Stomach (tissue), 9 donors: ENCODE results near the gene NEURL2. TPM values are rescaled to one million over a fixed set of nuclear protein-coding genes. Genes with fewer than 3 reads are reported as not detected.

Source experiments
- DNase-seq, 2 donors: peaks; one replicate each; pipeline versions ENCODE4 v3.0.0 to v3.0.0-alpha.2; 2013 to 2019
- H3K27ac ChIP-seq, 5 donors: fragments of 200-600 bp in 4 of 5; sonication (generic) in 4 of 5; one replicate each; pipeline ENCODE4 v1.5.1; 2013 to 2019; ENCODE audit warnings: mild to moderate bottlenecking in 1 of 5, moderate library complexity in 1 of 5
- H3K27me3 ChIP-seq, 3 donors: fragments of 200-600 bp; sonication (generic); one replicate each; pipeline ENCODE4 v1.5.1; 2017 to 2019; ENCODE audit warnings: mixed run types in 1 of 3
- H3K36me3 ChIP-seq, 4 donors: fragments of 200-600 bp; sonication (generic); 1 replicate in 3 of 4; 2 replicates in 1 of 4; pipeline ENCODE4 v1.5.1; 2016 to 2019
- H3K4me1 ChIP-seq, 4 donors: fragments of 200-600 bp; sonication (generic); one replicate each; pipeline ENCODE4 v1.5.1; 2016 to 2019
- H3K4me3 ChIP-seq, 4 donors: fragments of 200-600 bp; sonication (generic) in 3 of 4; one replicate each; pipeline ENCODE4 v1.5.1; 2016 to 2019; ENCODE audit warnings: mild to moderate bottlenecking in 1 of 4
- H3K9me3 ChIP-seq, 4 donors: fragments of 200-600 bp; sonication (generic); one replicate each; pipeline ENCODE4 v1.5.1; 2016 to 2019
- EP300 ChIP-seq: sonication (generic); formaldehyde crosslinking; IDR thresholded peaks from one replicate; pipeline ENCODE4 v1.6.1; 2017; ENCODE audit warnings: antibody characterized with exemption
- POLR2A ChIP-seq, 4 donors: fragments of 450-650 bp; IDR thresholded peaks; one replicate each; pipeline ENCODE4 v1.6.1; 2016; ENCODE audit warnings: antibody characterized with exemption in 4 of 4, control low read depth in 2 of 4, mild to moderate bottlenecking in 1 of 4, moderate library complexity in 1 of 4
- POLR2AphosphoS5 ChIP-seq, 3 donors: sonication (generic); formaldehyde crosslinking; IDR thresholded peaks; one replicate each; pipeline ENCODE4 v1.6.1; 2016; ENCODE audit warnings: antibody characterized with exemption in 3 of 3
- WGBS, 5 donors: extraction: QIAGEN DNeasy Blood & Tissue Kit in 3 of 5; methylation state at CpG; one replicate each; pipeline versions ENCODE4 v1.1.5 to v1.1.7; 2013 to 2018; 5-methylcytosine and 5-hydroxymethylcytosine counted together
- intact Hi-C: fragments of 100-400 bp; cut with DNase I; formaldehyde crosslinking; loops from one replicate; pipeline ENCODE4 v1.15.1; 2023; ENCODE audit warnings: low total_unique reads
- polyA plus RNA-seq, 3 donors: library from polyadenylated mRNA; stranded (reverse); fragments of 200-250 nt; gene quantifications; one replicate each; pipeline ENCODE4 v1.2.3, GENCODE V29; 2013
- total RNA-seq, 5 donors: library from RNA; depleted of rRNA; stranded (reverse); fragments of >200 nt; gene quantifications; one replicate each; pipeline versions ENCODE4 v1.1.0 to v1.2.3, GENCODE V29; 2014 to 2016
- TF ChIP-seq, protein P1 (sequence below), 7 experiments: fragments of 450-650 bp in 4 of 7; fragments of 200-600 bp in 3 of 7; sonication (generic) in 3 of 7; IDR thresholded peaks; one replicate each; pipeline ENCODE4 v1.5.1; 2016 to 2019; ENCODE audit warnings: antibody characterized with exemption in 7 of 7, control low read depth in 2 of 7, mild to moderate bottlenecking in 1 of 7
- donor health status: healthy with polysubstance abuse.
- donor health status: Bipolar disorder and iron deficiency.
- donor health status: healthy.

Gene NEURL2
- total and polyA plus RNA-seq, 8 donors: 3.3 to 29.9 (median 3.9) TPM; not detected in 1

DNA sequence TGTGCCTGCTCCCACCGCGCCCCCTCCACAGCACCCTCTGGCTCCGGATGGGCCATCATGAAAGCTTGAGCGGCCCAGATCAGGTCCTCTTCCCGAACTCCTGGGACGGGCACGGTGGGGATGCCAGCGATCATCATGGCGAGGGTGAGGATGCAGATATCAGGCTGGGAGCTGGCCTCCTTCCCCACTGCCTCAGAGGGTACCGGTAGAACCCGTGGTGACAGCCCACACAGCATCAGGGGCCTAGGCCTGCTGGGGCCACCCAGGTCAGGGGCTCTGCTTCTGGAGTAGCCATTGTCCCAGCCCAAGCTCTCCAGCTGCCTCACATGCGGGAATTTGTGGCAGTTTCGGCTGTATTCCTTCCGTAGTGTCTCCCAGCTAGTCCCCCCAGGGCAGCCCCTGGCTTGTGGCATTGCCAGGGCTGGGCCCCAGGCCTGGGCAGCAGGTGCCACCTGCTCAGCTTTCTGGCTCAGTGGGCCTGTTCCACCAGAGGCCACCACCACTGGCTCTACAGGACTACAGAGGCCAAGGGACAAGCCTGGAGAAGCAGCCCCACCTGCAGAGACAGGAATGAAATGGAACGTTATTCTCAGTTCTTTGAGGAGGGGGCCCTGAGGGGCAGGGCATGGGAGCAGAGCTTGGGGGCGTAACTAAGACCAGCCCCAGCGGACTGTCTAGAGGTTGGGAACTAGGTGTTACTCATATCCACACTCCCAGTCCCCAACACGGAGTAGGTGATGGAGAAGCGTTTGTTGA, 4.2 kb downstream of the NEURL2 start:
- 83 to 93% (median 91%) methylated on average over 7 to 19 of the region's 19 CpGs for WGBS, 5 donors
- H3K9me3 ChIP-seq: no peaks in the 10 kb centered on the region
- H3K4me3 ChIP-seq: no peak overlapping the region
- peaks cover 13 to 64% (median 53%) of the 10 kb centered on the region in 4 donors for H3K36me3 ChIP-seq
- TF ChIP-seq POLR2AphosphoS5 (IDR thresholded peaks at IDR 0.05) (no peak), POLR2A (IDR thresholded peaks at IDR 0.05) (no peak), EP300 (no peak)
- TF ChIP-seq, protein P1, sequence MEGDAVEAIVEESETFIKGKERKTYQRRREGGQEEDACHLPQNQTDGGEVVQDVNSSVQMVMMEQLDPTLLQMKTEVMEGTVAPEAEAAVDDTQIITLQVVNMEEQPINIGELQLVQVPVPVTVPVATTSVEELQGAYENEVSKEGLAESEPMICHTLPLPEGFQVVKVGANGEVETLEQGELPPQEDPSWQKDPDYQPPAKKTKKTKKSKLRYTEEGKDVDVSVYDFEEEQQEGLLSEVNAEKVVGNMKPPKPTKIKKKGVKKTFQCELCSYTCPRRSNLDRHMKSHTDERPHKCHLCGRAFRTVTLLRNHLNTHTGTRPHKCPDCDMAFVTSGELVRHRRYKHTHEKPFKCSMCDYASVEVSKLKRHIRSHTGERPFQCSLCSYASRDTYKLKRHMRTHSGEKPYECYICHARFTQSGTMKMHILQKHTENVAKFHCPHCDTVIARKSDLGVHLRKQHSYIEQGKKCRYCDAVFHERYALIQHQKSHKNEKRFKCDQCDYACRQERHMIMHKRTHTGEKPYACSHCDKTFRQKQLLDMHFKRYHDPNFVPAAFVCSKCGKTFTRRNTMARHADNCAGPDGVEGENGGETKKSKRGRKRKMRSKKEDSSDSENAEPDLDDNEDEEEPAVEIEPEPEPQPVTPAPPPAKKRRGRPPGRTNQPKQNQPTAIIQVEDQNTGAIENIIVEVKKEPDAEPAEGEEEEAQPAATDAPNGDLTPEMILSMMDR (IDR thresholded peaks at IDR 0.05): no peak
- intact Hi-C loops: no loop called here
- no peaks in the 10 kb centered on the region for H3K27me3 ChIP-seq
- DNase-seq: no peak
- peaks cover 15 to 64% (median 45%) of the 10 kb centered on the region in 4 donors for H3K4me1 ChIP-seq
- H3K27ac ChIP-seq: no peak overlapping the region

DNA sequence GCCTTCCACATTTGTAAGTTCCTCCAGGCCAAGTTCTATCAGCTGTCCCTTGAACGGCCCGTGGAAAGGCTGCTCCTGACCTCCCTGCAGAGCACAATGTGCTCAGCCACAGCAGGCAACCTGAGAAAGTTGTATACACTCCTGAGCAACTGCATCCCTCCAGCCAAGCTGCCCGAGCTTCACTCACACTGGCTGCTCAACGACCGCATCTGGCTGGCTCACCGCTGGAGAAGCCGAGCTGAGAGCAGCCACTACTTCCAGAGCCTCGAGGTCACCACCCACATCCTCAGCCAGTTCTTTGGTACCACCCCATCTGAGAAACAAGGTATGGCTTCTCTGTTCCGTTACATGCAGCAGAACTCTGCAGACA, 7.9 kb downstream of the NEURL2 start:
- TF ChIP-seq POLR2A (IDR thresholded peaks at IDR 0.05) (no peak), EP300 (no peak), POLR2AphosphoS5 (IDR thresholded peaks at IDR 0.05) (no peak)
- TF ChIP-seq, protein P1 (IDR thresholded peaks at IDR 0.05): no peak
- WGBS, 5 donors: 63 to 86% (median 76%) methylated on average over 8 to 9 of the region's 9 CpGs
- Histone ChIP-seq H3K4me1 (peaks cover 16 to 47% (median 33%) of the 10 kb centered on the region in 4 donors), H3K36me3 (peaks cover 15 to 67% (median 57%) of the 10 kb centered on the region in 4 donors), H3K27ac (no peak overlapping the region), H3K4me3 (no peak overlapping the region), H3K27me3 (no peaks in the 10 kb centered on the region), H3K9me3 (no peaks in the 10 kb centered on the region)
- intact Hi-C loops: no loop called here
- no peak for DNase-seq

DNA sequence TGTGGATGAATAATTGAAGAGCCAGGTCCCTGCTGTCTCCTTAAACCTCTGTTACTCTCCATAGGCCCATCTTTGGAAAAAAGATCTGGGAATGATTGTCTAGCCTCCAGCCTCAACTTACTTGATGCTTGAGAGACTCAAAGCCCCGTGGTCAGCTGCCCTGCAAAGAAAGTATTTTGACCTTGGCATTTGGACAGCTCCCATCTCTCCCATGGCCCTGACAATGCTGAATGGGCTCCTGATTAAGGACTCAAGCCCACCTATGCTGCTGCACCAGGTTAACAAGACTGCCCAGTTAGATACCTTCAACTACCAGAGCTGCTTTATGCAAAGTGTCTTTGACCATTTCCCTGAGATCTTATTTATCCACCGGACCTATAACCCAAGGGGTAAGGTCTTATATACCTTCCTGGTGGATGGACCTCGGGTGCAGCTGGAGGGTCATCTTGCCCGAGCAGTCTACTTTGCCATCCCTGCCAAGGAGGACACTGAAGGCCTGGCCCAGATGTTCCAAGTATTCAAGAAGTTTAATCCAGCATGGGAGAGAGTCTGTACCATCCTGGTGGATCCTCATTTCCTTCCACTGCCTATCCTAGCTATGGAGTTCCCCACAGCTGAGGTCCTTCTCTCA, 8.4 kb downstream of the NEURL2 start:
- TF ChIP-seq POLR2AphosphoS5 (IDR thresholded peaks at IDR 0.05) (no peak), EP300 (no peak), POLR2A (IDR thresholded peaks at IDR 0.05) (no peak)
- TF ChIP-seq, protein P1 (IDR thresholded peaks at IDR 0.05): no peak
- Histone ChIP-seq H3K27ac (peak overlapping the region in 1 of 5 donors; percentile 91), H3K4me3 (no peak overlapping the region), H3K9me3 (no peaks in the 10 kb centered on the region), H3K4me1 (peaks cover 16 to 46% (median 32%) of the 10 kb centered on the region in 4 donors), H3K27me3 (no peaks in the 10 kb centered on the region), H3K36me3 (peaks cover 19 to 67% (median 61%) of the 10 kb centered on the region in 4 donors)
- DNase-seq: no peak
- 66 to 88% (median 74%) methylated on average over 4 of the region's 4 CpGs for WGBS, 5 donors
- intact Hi-C loops: no loop called here

DNA sequence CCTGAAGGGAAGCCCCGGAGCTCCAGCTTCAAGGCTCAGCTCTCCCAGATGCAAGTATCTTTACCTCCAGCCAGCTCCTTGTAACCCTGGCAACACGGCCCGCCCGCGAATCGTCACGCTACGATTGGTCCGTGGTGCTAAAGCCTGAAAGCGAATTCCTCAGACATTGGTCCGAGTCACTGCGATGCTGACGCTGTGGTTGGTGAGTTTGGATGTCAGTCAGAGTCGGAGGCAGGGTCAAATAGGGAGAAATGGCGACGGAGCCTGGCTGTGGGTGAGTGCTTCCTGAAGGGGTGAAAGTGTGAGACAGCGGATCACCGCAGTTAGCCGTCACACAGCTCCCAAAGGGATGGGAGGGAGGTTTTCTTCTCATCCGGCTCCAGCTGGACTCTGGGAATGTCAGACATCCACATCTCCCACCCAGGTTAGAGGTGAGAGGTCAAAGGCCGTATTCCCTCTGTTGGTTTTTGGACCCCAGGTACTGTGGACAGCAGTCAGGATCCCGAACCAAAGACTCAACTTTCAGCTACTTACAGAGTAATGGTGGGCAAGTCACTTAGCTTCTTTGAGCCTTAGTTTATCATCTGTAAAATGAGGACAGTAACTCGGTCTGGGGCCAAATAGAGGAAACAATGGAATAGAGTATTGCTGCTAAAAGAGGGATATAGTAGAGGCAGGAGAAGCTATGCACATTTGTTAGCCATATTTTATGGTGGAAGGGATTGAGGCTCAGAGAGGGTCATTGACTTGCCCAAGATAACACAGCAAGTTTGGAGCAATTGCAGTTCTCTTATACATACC, 9.8 kb downstream of the NEURL2 start, which contains the start of gene ZSWIM1:
Gene ZSWIM1, plus strand, starts transcription at position 240 of the 801 bp plus-strand sequence. CDS start 1,366 bp downstream, outside the sequence.
- peaks cover 21 to 64% (median 59%) of the 10 kb centered on the region in 4 donors for H3K36me3 ChIP-seq
- intact Hi-C loops: no loop called here

More for the DNA sequence above, 9.8 kb downstream of the NEURL2 start, which contains the start of gene ZSWIM1:
- Histone ChIP-seq H3K27ac (peak within 1 kb of the TSS; percentile 86 to 91 (median 90)), H3K27me3 (no peaks in the 10 kb centered on the region), H3K9me3 (no peaks in the 10 kb centered on the region), H3K4me1 (peaks cover 16 to 46% (median 32%) of the 10 kb centered on the region in 4 donors), H3K4me3 (peak within 1 kb of the TSS; percentile 61 to 75 (median 68))
- WGBS, 5 donors: 0 to 1% (median 1%) methylated on average over 23 of the region's 23 CpGs
- DNase-seq: peak; percentile 100
- TF ChIP-seq, protein P1 (IDR thresholded peaks at IDR 0.05): no peak
- TF ChIP-seq POLR2AphosphoS5 (IDR thresholded peaks at IDR 0.05) (peak; percentile 29 to 85 (median 84)), EP300 (no peak), POLR2A (IDR thresholded peaks at IDR 0.05) (no peak)
